Motor neuron (in vitro differentiated cells): ENCODE results near the gene BLTP2. TPM values are rescaled to one million over a fixed set of nuclear protein-coding genes. Genes with fewer than 3 reads are reported as not detected.
"Not testable (repeated sequence)": the region's sequence is repeated elsewhere in the genome, so short reads cannot be mapped to it uniquely, and the experiment has no call there.

Experiments
- ATAC-seq, 8 experiments: fragments of 200-7000 bp; cut with Tn5 transposase; replicated peaks in 6 of 8; 2 replicates each; pipeline ENCODE4 v1.8.0; 2021; ENCODE audit warnings: mild to moderate bottlenecking in 8 of 8, moderate library complexity in 8 of 8
- H3K27ac ChIP-seq, 2 donors: fragments of 250-450 bp; sonication (Bioruptor Pico); 2 replicates each; pipeline ENCODE4 v1.9.0; 2021; ENCODE audit warnings: antibody characterized with exemption in 2 of 2, mild to moderate bottlenecking in 2 of 2, moderate library complexity in 1 of 2
- H3K4me1 ChIP-seq, 2 donors: fragments of 250-450 bp; sonication (Bioruptor Pico); replicated peaks in 1 of 2; 2 replicates each; pipeline ENCODE4 v1.6.1; 2021; ENCODE audit warnings: antibody characterized with exemption in 2 of 2, mild to moderate bottlenecking in 2 of 2, moderate library complexity in 1 of 2
- H3K4me3 ChIP-seq, 5 donors: fragments of 250-450 bp; sonication (Bioruptor Pico); 2 replicates each; pipeline ENCODE4 v1.9.0; 2021; ENCODE audit warnings: antibody characterized with exemption in 5 of 5, mild to moderate bottlenecking in 5 of 5, moderate library complexity in 4 of 5
- WGBS, 10 experiments: fragments of 450-650 bp; shearing (Covaris generic); methylation state at CpG; one replicate each; pipeline ENCODE4 v1.0.0; 2022; 5-methylcytosine and 5-hydroxymethylcytosine counted together
- in situ Hi-C, 9 experiments: fragments of 400-800 bp; cut with MboI; loops; one replicate each; pipeline ENCODE4 v1.15.0; 2021; ENCODE audit warnings: low sequenced_read_pairs in 9 of 9, low pct_unique_long_range_greater_than_20kb in 2 of 9; ENCODE audit not compliant: unreplicated experiment in 9 of 9
- total RNA-seq, 8 experiments: library from RNA; unstranded; fragments of 300-600 nt; gene quantifications; 2 replicates each; pipeline versions ENCODE4 v1.2.3 to v1.2.4, GENCODE V29; 2022

The BLTP2 gene
- total RNA-seq, 8 experiments from 2014 or later: 36.7 to 124 (median 57.8) TPM

GRCh38 chr17:28612936-28613872 lies 31.8 kb downstream of the BLTP2 start:
- 40 to 100% (median 64%) methylated on average over 1 to 5 of the region's 6 CpGs; no CpG with 5 or more reads in 2 of the 10 experiments for WGBS, 10 experiments
- in situ Hi-C loops: loop anchor here in 1 of 9 experiments (25.0 kb wide), 1 partner anchor 99 kb away; the partner anchor contains the start of genes PROCA1, RAB34 and RPL23A
- H3K27ac ChIP-seq: no peak overlapping the region
- H3K4me3 ChIP-seq: no peak overlapping the region
- H3K4me1 ChIP-seq: no peaks in the 10 kb centered on the region
- ATAC-seq: peak; percentile 22 to 77 (median 45)

DNA sequence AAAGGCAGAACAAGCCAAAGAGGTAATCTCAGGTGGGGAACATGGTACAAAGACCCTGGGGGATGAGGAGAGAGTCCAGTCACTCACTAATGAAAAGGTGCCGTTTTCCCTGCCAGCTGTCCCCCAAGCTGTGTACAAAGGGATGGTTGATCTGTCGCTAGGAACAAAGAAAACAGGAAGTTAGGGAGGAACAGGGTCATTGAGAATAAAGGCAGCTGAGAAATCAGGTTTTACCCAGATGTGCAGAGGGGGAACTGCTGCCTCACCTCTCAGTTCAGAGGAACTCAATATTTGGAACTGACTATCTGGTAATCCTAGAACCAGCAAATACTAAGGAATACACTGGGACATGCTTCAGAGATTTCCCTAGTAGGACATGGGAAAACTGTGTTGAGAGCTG lies 32.4 kb downstream of the BLTP2 start:
- ATAC-seq: no peak

GRCh38 chr17:28610376-28610775 lies 34.6 kb downstream of the BLTP2 start:
- no peak for ATAC-seq
- H3K27ac ChIP-seq: no peak overlapping the region
- H3K4me3 ChIP-seq: no peak overlapping the region
- H3K4me1 ChIP-seq: no peaks in the 10 kb centered on the region
- WGBS, 10 experiments: 40 to 100% (median 95%) methylated on average over 1 to 8 of the region's 8 CpGs
- in situ Hi-C loops: loop anchor here in 1 of 9 experiments (25.0 kb wide), 1 partner anchor 102 kb away; the partner anchor contains the start of genes PROCA1, RAB34 and RPL23A

More for the DNA sequence above, 32.4 kb downstream of the BLTP2 start:
- Histone ChIP-seq H3K27ac (no peak overlapping the region), H3K4me1 (no peaks in the 10 kb centered on the region), H3K4me3 (no peak overlapping the region)
- in situ Hi-C loops: loop anchor here in 1 of 9 experiments (25.0 kb wide), 1 partner anchor 100 kb away; the partner anchor contains the start of genes PROCA1, RAB34 and RPL23A
- 0 to 83% (median 48%) methylated on average over 1 to 2 of the region's 2 CpGs; no CpG with 5 or more reads in 4 of the 10 experiments for WGBS, 10 experiments

DNA sequence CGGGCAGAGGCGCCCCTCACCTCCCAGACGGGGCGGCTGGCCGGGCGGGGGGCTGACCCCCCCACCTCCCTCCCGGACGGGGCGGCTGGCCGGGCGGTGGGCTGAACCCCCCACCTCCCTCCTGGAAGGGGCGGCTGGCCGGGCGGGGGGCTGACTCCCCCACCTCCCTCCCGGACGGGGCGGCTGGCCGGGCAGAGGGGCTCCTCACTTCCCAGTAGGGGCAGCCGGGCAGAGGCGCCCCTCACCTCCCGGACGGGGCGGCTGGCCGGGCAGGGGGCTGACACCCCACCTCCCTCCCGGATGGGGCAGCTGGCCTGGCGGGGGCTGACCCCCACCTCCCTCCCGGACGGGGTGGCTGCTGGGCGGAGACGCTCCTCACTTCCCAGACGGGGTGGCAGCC lies 40.9 kb downstream of the BLTP2 start:
- in situ Hi-C loops: loop anchor here in 1 of 9 experiments (25.0 kb wide), 1 partner anchor 108 kb away; the partner anchor contains the start of genes PROCA1, RAB34 and RPL23A
- no CpG with 5 or more reads among the region's 31 CpGs for WGBS, 10 experiments

GRCh38 chr17:28599311-28600184 lies 45.4 kb downstream of the BLTP2 start:
- Histone ChIP-seq H3K4me3 (peak overlapping the region; percentile 42 to 69 (median 54)), H3K27ac (peak overlapping the region; percentile 14 to 56), H3K4me1 (peaks cover 0 to 4% of the 10 kb centered on the region in 2 donors)
- in situ Hi-C loops: loop anchor here in 2 of 9 experiments (25.0 kb wide), 2 partner anchors 112 to 113 kb away; partner anchors contain the start of genes PROCA1 (in 1 of the 2), RAB34 (in 1 of the 2) and RPL23A (in 1 of the 2)
- 1 to 95% (median 33%) methylated on average over 3 to 23 of the region's 40 CpGs for WGBS, 10 experiments
- peak; percentile 70 to 77 (median 74) for ATAC-seq

More for the DNA sequence above, 40.9 kb downstream of the BLTP2 start:
- not testable (repeated sequence) for ATAC-seq, H3K27ac ChIP-seq, H3K4me3 ChIP-seq, H3K4me1 ChIP-seq

- 0 to 2% (median 0%) methylated on average over 2 to 15 of the region's 44 CpGs; no CpG with 5 or more reads in 6 of the 10 experiments for WGBS, 10 experiments
- Histone ChIP-seq H3K27ac (peak within 1 kb of the TSS; percentile 14 to 56), H3K4me1 (peaks cover 0 to 4% of the 10 kb centered on the region in 2 donors), H3K4me3 (peak within 1 kb of the TSS; percentile 42 to 69 (median 54))
- in situ Hi-C loops: loop anchor here in 1 of 9 experiments (25.0 kb wide), 1 partner anchor 112 kb away; no protein-coding TSS in a partner anchor
- ATAC-seq: peak; percentile 78 to 96 (median 94)
Observed at GRCh38 chr17:28598799-28599310, 46.1 kb downstream of the BLTP2 start, which contains the start of gene SPAG5. Gene SPAG5 (minus strand): TSS chr17:28599025. CDS start chr17:28598946, 79 bp downstream.

GRCh38 chr17:28598389-28598788 lies 46.6 kb downstream of the BLTP2 start:
- peak overlapping the region in 1 of 2 donors; percentile 13 for H3K27ac ChIP-seq
- H3K4me1 ChIP-seq: peaks cover 0 to 4% of the 10 kb centered on the region in 2 donors
- in situ Hi-C loops: loop anchor here in 1 of 9 experiments (25.0 kb wide), 1 partner anchor 111 kb away; no protein-coding TSS in a partner anchor
- ATAC-seq: peak in 1 of 8 experiments; percentile 2
- peak overlapping the region; percentile 42 to 69 (median 54) for H3K4me3 ChIP-seq
- 0 to 12% (median 0%) methylated on average over 3 to 12 of the region's 17 CpGs; no CpG with 5 or more reads in 5 of the 10 experiments for WGBS, 10 experiments

DNA sequence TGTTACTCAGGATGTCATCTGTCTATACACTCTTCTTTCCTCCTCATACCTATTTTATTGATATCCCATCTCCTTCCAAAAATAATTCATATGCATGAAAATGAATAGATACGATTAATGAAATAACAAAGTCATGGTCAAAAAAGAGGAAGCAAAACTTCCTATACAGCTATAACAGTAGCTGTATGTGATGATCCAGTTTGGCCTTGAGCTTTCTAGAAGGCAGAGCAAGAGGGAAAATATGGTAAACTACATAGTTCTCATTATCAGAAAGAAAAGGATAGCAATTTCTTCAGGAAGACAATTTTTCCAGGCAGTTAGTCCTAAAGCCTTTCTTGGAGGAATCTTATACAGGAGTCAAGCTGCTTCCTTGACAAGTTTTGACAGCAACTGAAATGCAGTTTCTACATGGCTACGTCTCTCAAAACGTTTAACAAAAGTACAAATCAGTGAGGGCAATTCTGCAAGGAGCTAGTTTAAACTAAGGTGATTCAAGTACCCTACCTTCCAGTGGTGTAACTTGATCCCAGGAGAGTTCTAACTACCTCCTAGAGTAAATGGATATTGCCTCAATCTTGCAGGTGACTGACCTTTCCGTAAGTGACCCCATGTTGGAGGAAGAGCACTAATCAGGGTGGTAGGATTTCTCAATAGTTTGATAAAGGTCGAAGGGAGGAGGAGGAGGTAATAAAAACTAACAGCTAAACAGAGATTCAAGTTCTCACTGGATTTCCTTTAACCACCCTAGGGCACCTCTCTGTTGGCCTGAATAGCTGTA lies 47.2 kb downstream of the BLTP2 start:
- WGBS, 10 experiments: 17 to 100% (median 53%) methylated on average over 1 to 5 of the region's 5 CpGs
- Histone ChIP-seq H3K4me1 (peaks cover 0 to 4% of the 10 kb centered on the region in 2 donors), H3K27ac (no peak overlapping the region), H3K4me3 (peak overlapping the region in 2 of 5 donors; percentile 53 to 54)
- in situ Hi-C loops: loop anchor here in 1 of 9 experiments (25.0 kb wide), 1 partner anchor 110 kb away; no protein-coding TSS in a partner anchor
- no peak for ATAC-seq

Other genes starting within 250 kb of the BLTP2 start
- 10 to 100 TPM in 5 of 8 experiments, 1 to 10 TPM in 3; 6.5 to 19.3 (median 11.0) TPM for gene SLC46A1, start 238.9 kb downstream of the BLTP2 start, total RNA-seq
- under 1 TPM in 4 of 8 experiments, not detected in 4; 0.09 to 1.00 (median 0.40) TPM for gene SLC13A2, start 171.5 kb downstream of the BLTP2 start, total RNA-seq
- gene FOXN1, start 138.8 kb downstream of the BLTP2 start, total RNA-seq: under 1 TPM in 5 of 8 experiments, not detected in 3; 0.08 to 0.73 (median 0.66) TPM
- 10 to 100 TPM; 12.6 to 77.8 (median 39.2) TPM for gene UNC119, start 92.5 kb downstream of the BLTP2 start, total RNA-seq
- 10 to 100 TPM; 39.0 to 56.7 (median 49.2) TPM for gene PIGS, start 73.6 kb downstream of the BLTP2 start, total RNA-seq
- 100 to 1,000 TPM in 1 of 8 experiments, 10 to 100 TPM in 7; 15.3 to 104 (median 33.1) TPM for gene ALDOC, start 68.3 kb downstream of the BLTP2 start, total RNA-seq
- 10 to 100 TPM in 4 of 8 experiments, 1 to 10 TPM in 4; 2.3 to 65.8 (median 9.8) TPM for gene SPAG5, start 46.1 kb downstream of the BLTP2 start, total RNA-seq
- gene RSKR, start 31.0 kb downstream of the BLTP2 start, total RNA-seq: 10 to 100 TPM in 6 of 8 experiments, 1 to 10 TPM in 2; 4.0 to 34.1 (median 15.6) TPM
- 10 to 100 TPM; 39.5 to 79.9 (median 47.5) TPM for gene SDF2, start 16.7 kb upstream of the BLTP2 start, total RNA-seq
- 100 to 1,000 TPM in 2 of 8 experiments, 10 to 100 TPM in 6; 23.1 to 109 (median 45.0) TPM for gene SUPT6H, start 17.0 kb upstream of the BLTP2 start, total RNA-seq
- 10 to 100 TPM in 2 of 8 experiments, 1 to 10 TPM in 5, under 1 TPM in 1; 0.66 to 10.4 (median 5.7) TPM for gene PROCA1, start 66.7 kb upstream of the BLTP2 start, total RNA-seq
- 10 to 100 TPM in 7 of 8 experiments, 1 to 10 TPM in 1; 9.4 to 91.5 (median 44.4) TPM for gene RAB34, start 72.7 kb upstream of the BLTP2 start, total RNA-seq
- gene RPL23A, start 74.8 kb upstream of the BLTP2 start, total RNA-seq: 1,000 to 10,000 TPM; 1,065 to 1,674 (median 1,567) TPM
- 10 to 100 TPM in 3 of 8 experiments, 1 to 10 TPM in 5; 3.4 to 38.3 (median 7.5) TPM for gene TLCD1, start 81.1 kb upstream of the BLTP2 start, total RNA-seq
- gene NEK8, start 83.6 kb upstream of the BLTP2 start, total RNA-seq: 1 to 10 TPM; 1.6 to 9.2 (median 3.2) TPM
- 10 to 100 TPM; 38.4 to 86.7 (median 67.7) TPM for gene TRAF4, start 98.9 kb upstream of the BLTP2 start, total RNA-seq
- 10 to 100 TPM in 5 of 8 experiments, 1 to 10 TPM in 3; 3.1 to 16.8 (median 11.1) TPM for gene FAM222B, start 197.6 kb upstream of the BLTP2 start, total RNA-seq
- gene ERAL1, start 209.9 kb upstream of the BLTP2 start, total RNA-seq: 10 to 100 TPM; 19.0 to 56.8 (median 26.9) TPM